Fibroblast of villous mesenchyme (primary cell): Measurements from ENCODE around the gene TTC34. TPM values are rescaled to one million over a fixed set of nuclear protein-coding genes. Genes with fewer than 3 reads are reported as not detected.
"Not testable (repeated sequence)": the region's sequence is repeated elsewhere in the genome, so short reads cannot be mapped to it uniquely, and the experiment has no call there.

Source experiments
- DNase-seq: peaks from one replicate; pipeline ENCODE4 v3.0.0-alpha.2; 2010; ENCODE audit warnings: low read depth
- H3K4me3 ChIP-seq: 2 replicates; pipeline ENCODE4 v1.5.1; 2011; ENCODE audit warnings: low read depth, mild to moderate bottlenecking, low read length
- total RNA-seq: library from RNA; depleted of rRNA; stranded (reverse); fragments of >200 nt; gene quantifications from 2 replicates; pipeline ENCODE4 v1.2.3, GENCODE V29; 2012
- TF ChIP-seq, protein P1 (sequence below): IDR thresholded peaks from 2 replicates; pipeline ENCODE4 v1.5.1; 2012; ENCODE audit warnings: low read depth, mild to moderate bottlenecking, low read length; ENCODE audit not compliant: insufficient read depth

Gene TTC34
- total RNA-seq, 1 donor = 0.43 TPM

DNA sequence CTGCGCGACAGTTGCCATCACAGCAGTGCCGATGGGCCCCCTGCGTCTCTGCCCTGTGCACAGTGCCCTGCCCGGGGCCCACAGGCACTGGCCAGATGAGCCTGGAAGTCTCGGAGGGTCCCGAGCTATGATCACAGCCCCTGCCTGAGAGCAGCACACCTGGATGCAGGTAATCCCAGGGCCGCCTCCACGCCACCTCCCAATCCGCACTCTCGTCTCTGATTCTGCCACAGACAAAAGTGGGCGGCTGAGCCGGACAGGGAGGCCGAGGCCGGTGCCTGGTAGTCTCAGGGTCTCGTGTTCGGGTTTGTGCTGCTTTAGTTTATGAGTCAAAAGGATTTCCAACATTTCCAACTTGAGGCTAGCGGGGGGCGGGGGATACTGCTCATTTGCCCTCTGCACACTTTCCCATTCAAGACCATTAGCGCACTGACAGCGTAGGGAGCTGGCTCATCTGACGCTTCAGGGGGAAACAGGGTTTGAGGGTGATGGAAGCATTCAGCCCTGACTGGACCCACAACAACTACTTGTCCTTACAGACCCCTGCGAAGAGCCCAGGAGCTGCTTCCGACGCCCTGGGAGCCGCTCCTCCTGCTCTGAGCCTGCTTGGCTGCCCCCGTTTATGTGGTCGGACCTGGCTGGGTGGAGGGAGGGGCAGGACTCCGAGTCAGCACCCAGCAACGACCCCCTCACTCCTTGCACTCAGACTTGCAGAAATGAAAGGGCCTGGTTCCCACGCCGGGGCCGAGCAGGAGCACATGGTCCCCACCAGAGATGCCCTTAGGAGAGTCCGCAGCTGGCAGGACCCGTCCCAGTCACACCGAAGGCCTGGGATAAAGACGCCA, 1.8 kb upstream of the TTC34 start:
- TF ChIP-seq, protein P1, sequence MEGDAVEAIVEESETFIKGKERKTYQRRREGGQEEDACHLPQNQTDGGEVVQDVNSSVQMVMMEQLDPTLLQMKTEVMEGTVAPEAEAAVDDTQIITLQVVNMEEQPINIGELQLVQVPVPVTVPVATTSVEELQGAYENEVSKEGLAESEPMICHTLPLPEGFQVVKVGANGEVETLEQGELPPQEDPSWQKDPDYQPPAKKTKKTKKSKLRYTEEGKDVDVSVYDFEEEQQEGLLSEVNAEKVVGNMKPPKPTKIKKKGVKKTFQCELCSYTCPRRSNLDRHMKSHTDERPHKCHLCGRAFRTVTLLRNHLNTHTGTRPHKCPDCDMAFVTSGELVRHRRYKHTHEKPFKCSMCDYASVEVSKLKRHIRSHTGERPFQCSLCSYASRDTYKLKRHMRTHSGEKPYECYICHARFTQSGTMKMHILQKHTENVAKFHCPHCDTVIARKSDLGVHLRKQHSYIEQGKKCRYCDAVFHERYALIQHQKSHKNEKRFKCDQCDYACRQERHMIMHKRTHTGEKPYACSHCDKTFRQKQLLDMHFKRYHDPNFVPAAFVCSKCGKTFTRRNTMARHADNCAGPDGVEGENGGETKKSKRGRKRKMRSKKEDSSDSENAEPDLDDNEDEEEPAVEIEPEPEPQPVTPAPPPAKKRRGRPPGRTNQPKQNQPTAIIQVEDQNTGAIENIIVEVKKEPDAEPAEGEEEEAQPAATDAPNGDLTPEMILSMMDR = no peak
- no peak overlapping the region for H3K4me3 ChIP-seq
- DNase-seq = no peak

DNA sequence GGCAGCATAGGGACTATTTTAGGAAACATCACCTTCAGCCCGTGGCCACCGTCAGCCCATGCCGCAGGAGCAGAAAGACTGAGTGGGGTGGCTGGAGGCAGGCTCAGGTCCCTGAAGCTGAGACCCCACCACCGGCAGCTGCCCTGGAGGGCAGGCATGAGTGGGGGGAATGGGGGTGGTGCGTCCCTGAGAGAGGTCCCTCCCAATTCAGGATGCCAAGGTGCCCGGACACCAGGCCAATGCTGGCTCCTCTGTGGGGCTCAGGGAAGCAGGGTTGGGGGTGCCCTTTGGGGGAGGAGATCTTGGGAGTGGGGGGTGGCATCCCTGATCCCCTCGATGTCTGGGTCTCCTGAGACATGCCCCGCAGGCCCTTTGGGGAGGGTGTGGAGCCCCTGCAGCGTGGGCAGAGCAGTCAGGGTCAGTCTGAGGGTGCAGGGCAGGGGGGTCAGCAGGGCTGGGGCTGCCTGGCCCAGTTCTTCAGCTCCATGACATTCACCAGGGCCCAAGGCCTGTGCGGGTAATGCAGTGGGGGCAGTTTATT, 998 bp upstream of the TTC34 start:
- no peak for DNase-seq
- no peak overlapping the region for H3K4me3 ChIP-seq
- TF ChIP-seq, protein P1 = no peak

DNA sequence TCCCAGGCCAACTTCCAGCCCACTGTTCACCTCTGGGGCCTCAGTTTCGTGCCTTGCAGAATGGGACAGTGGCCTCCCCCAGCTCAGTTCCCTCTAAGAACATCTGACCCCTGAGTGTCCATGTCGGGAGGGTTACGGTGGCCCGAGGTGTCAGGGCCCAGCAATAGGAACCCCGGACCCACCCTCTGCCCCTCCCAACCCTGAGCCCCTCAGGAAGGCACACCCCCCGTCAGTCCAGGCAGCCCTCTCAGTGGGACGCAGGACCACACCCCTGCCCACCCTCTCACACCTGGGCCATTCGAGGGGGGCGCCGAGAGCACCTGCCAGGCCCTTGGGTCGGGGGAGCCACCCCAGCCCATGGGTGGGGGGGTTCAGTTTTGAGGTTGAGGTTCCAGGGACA, 447 bp downstream of the TTC34 start:
- no peak overlapping the region for H3K4me3 ChIP-seq
- DNase-seq = no peak
- TF ChIP-seq, protein P1 = no peak

DNA sequence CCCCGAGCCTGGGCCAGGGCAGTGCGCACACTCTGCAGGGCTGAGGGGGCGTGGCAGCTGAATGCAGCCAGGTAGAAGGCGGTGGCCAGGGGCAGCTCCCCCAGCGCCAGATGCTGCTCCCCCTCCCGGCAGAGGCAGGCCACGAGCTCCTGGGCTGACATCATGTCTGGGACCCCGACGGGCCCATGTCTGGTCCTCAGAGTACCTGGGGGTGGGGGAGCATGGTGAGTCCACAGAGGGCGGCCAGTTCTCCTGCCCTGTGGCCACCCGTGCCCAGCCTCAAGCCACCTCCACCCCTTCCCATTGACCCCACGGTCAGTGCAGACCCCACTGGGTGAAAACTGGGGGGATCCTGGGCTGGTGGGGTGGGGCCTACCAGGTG, 838 bp downstream of the TTC34 start:
- DNase-seq = no peak
- TF ChIP-seq, protein P1 = no peak
- no peak overlapping the region for H3K4me3 ChIP-seq

DNA sequence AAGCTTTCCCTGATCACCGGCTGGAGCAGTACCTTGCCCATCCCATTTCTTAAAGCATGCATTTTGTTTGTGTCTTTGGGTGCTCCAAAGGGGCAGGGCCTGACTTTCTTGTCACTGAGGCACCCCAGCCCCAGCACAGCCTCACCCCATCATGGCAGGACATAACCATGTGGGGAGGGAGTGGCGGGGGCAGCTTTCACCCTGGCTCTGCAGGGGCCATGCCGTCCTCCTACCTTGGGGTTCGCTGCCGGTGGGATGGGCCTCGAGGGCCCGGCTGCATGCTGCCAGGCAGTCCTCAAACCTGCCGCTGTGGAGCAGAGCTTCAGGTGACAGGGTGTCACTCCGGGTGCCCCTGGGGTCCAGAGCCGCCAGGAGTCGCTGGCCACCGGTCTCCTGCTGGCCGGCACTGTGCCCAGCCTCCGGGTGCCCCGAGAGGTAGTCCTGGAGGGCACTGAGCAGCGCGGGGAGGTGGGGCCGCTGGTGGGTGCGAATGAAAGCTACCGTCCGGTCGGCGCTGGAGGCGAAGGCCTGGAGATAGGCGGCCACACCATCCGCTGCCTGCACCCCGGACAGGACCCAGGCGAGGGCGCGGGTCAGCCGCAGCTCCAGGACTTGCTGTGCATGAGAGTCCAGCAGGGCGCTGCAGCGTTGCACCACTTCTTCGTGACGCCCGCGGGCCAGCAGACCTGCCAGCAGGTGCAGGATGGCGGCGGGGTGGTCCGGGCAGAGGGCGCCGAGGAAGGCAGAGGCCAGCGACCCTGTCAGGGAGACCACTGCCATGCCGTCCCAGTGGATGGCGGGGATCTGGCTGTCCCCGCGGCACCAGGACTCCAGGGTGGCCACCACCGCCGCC, 1.5 kb downstream of the TTC34 start:
- TF ChIP-seq, protein P1 = no peak
- no peak for DNase-seq
- no peak overlapping the region for H3K4me3 ChIP-seq

DNA sequence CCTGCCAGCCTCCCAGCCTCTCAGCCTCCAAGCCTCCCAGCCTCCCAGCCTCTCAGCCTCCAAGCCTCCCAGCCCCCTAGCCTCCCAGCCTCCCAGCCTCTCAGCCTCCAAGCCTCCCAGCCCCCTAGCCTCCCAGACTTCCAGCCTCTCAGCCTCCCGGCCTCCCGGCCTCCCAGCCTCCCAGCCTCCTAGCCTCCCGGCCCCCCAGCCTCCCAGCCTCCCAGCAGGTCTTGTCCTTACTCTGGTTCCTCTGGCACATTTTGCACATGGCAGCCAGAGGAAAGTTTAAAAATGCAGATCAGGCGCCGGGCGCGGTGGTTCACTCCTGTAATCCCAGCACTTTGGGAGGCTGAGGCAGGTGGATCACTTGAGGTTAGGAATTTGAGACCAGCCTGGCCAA, 2.5 kb downstream of the TTC34 start:
- not testable (repeated sequence) for H3K4me3 ChIP-seq, DNase-seq

DNA sequence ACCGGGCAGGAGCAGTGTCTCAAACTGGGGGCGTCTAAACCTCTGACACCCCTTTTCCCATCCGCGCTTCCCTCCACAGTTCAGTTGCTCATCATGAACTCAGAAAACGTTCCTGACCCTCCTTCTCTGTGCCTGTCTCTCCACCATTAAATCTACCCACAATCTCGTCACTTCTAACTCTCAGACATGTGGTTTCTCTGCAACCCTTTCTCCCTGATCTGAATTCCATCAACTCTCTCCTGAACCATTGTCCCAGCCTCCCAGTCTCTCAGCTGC, 3.8 kb downstream of the TTC34 start:
- H3K4me3 ChIP-seq = no peak overlapping the region
- DNase-seq = no peak
- TF ChIP-seq, protein P1 = no peak
